ENCODE measurements around the gene VAV3.

- TF ChIP-seq, protein P1, sequence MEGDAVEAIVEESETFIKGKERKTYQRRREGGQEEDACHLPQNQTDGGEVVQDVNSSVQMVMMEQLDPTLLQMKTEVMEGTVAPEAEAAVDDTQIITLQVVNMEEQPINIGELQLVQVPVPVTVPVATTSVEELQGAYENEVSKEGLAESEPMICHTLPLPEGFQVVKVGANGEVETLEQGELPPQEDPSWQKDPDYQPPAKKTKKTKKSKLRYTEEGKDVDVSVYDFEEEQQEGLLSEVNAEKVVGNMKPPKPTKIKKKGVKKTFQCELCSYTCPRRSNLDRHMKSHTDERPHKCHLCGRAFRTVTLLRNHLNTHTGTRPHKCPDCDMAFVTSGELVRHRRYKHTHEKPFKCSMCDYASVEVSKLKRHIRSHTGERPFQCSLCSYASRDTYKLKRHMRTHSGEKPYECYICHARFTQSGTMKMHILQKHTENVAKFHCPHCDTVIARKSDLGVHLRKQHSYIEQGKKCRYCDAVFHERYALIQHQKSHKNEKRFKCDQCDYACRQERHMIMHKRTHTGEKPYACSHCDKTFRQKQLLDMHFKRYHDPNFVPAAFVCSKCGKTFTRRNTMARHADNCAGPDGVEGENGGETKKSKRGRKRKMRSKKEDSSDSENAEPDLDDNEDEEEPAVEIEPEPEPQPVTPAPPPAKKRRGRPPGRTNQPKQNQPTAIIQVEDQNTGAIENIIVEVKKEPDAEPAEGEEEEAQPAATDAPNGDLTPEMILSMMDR (IDR thresholded peaks at IDR 0.05), result no peak
- TF ChIP-seq POLR2A (IDR thresholded peaks at IDR 0.05; ENCODE audit: low read depth) (no peak), POLR2AphosphoS5 (IDR thresholded peaks at IDR 0.05) (no peak), EP300 (IDR thresholded peaks at IDR 0.05) (no peak)
These were observed 68.6 kb downstream of the VAV3 start for GRCh38 chr1:107896401-107896800.
